Astrocyte of the cerebellum (primary cell): ENCODE data around the gene DCPS.
"Not testable (repeated sequence)": the region's sequence is repeated elsewhere in the genome, so short reads cannot be mapped to it uniquely, and the experiment has no call there.

Experiments used
- DNase-seq: peaks from one replicate; pipeline ENCODE4 v3.0.0-alpha.2; 2011; ENCODE audit warnings: low read depth
- H3K4me3 ChIP-seq: 2 replicates; pipeline ENCODE4 v1.5.1; 2011; ENCODE audit warnings: mild to moderate bottlenecking, low read depth, low read length, moderate library complexity
- CTCF ChIP-seq: IDR thresholded peaks from 2 replicates; pipeline ENCODE4 v1.5.1; 2012; ENCODE audit warnings: low read length, low read depth, moderate library complexity, mild to moderate bottlenecking; ENCODE audit errors: missing control alignments
- in situ Hi-C: cut with HindIII; loops from 2 replicates; pipeline ENCODE4 v1.10.0; 2017; ENCODE audit warnings: low sequenced_read_pairs

Gene DCPS

GRCh38 chr11:126391286-126391954, 87.6 kb downstream of the DCPS start:
- in situ Hi-C loops: loop anchor here (5.0 kb wide), 1 partner anchor 56 kb away; no protein-coding TSS in a partner anchor
- H3K4me3 ChIP-seq: no peak overlapping the region
- TF ChIP-seq CTCF: no peak
- DNase-seq: no peak

GRCh38 chr11:126391970-126392632, 88.2 kb downstream of the DCPS start:
- H3K4me3 ChIP-seq: no peak overlapping the region
- in situ Hi-C loops: loop anchor here (5.0 kb wide), 1 partner anchor 55 kb away; no protein-coding TSS in a partner anchor
- TF ChIP-seq CTCF: peak; percentile 18
- DNase-seq: no peak

- TF ChIP-seq CTCF: no peak
- DNase-seq: peak; percentile 16
- no peak overlapping the region for H3K4me3 ChIP-seq
Observed at GRCh38 chr11:126392633-126393013, 88.8 kb downstream of the DCPS start.

GRCh38 chr11:126393143-126393542, 89.3 kb downstream of the DCPS start:
- DNase-seq: no peak
- in situ Hi-C loops: loop anchor here (5.0 kb wide), 1 partner anchor 54 kb away; no protein-coding TSS in a partner anchor
- TF ChIP-seq CTCF: no peak
- no peak overlapping the region for H3K4me3 ChIP-seq

More at GRCh38 chr11:126392633-126393013, 88.8 kb downstream of the DCPS start:
- in situ Hi-C loops: loop anchor here (5.0 kb wide), 1 partner anchor 55 kb away; no protein-coding TSS in a partner anchor

- no peak for DNase-seq
- H3K4me3 ChIP-seq: no peak overlapping the region
- in situ Hi-C loops: loop anchor here (5.0 kb wide), 1 partner anchor 53 kb away; no protein-coding TSS in a partner anchor
- TF ChIP-seq CTCF: no peak
Observed at GRCh38 chr11:126394036-126394435, 90.2 kb downstream of the DCPS start.

- DNase-seq, H3K4me3 ChIP-seq: not testable (repeated sequence)
- in situ Hi-C loops: loop anchor here (5.0 kb wide), 1 partner anchor 53 kb away; no protein-coding TSS in a partner anchor
Observed at GRCh38 chr11:126394634-126395072, 90.8 kb downstream of the DCPS start.
